Suprapubic skin (tissue), 4 donors: ENCODE measurements around the gene CCDC127. TPM values are rescaled to one million over a fixed set of nuclear protein-coding genes. Genes with fewer than 3 reads are reported as not detected.
A peak's percentile ranks its signal among the peaks of the same experiment; 100 is the strongest.

Experiments used
- DNase-seq, 2 donors: peaks; one replicate each; pipeline ENCODE4 v3.0.0-alpha.2; 2019; ENCODE audit warnings: low spot score in 2 of 2
- H3K27ac ChIP-seq: fragments of 200-600 bp; sonication (generic); one replicate; pipeline ENCODE4 v1.5.1; 2019
- H3K27me3 ChIP-seq: fragments of 200-600 bp; sonication (generic); one replicate; pipeline ENCODE4 v1.5.1; 2019
- H3K36me3 ChIP-seq: fragments of 200-600 bp; sonication (generic); one replicate; pipeline ENCODE4 v1.5.1; 2019
- H3K4me1 ChIP-seq: fragments of 200-600 bp; sonication (generic); one replicate; pipeline ENCODE4 v1.5.1; 2019
- H3K4me3 ChIP-seq: fragments of 200-600 bp; sonication (generic); one replicate; pipeline ENCODE4 v1.5.1; 2019; ENCODE audit warnings: mild to moderate bottlenecking
- H3K9me3 ChIP-seq: fragments of 200-600 bp; sonication (generic); one replicate; pipeline ENCODE4 v1.5.1; 2019
- EP300 ChIP-seq: sonication (generic); formaldehyde crosslinking; IDR thresholded peaks from one replicate; pipeline ENCODE4 v1.6.1; 2017; ENCODE audit warnings: antibody characterized with exemption
- POLR2A ChIP-seq, 2 donors: fragments of 450-650 bp; IDR thresholded peaks; one replicate each; pipeline ENCODE4 v1.6.1; 2017; ENCODE audit warnings: antibody characterized with exemption in 2 of 2, mild to moderate bottlenecking in 2 of 2, moderate library complexity in 2 of 2
- POLR2AphosphoS5 ChIP-seq, 3 donors: sonication (generic); formaldehyde crosslinking; IDR thresholded peaks; one replicate each; pipeline ENCODE4 v1.6.1; 2017; ENCODE audit warnings: antibody characterized with exemption in 3 of 3
- WGBS: methylation state at CpG from one replicate; pipeline ENCODE4 v1.1.5; 2018; 5-methylcytosine and 5-hydroxymethylcytosine counted together
- total RNA-seq, 4 donors: library from RNA; depleted of rRNA; stranded (reverse); fragments of >200 nt; gene quantifications; one replicate each; pipeline ENCODE4 v1.1.0, GENCODE V29; 2016
- TF ChIP-seq, protein P1 (sequence below), 2 donors: fragments of 200-600 bp in 1 of 2; fragments of 450-650 bp in 1 of 2; sonication (generic) in 1 of 2; IDR thresholded peaks; one replicate each; pipeline ENCODE4 v1.5.1; 2016 to 2019; ENCODE audit warnings: antibody characterized with exemption in 2 of 2, mild to moderate bottlenecking in 1 of 2, moderate library complexity in 1 of 2

Gene CCDC127
- total RNA-seq, 4 donors from 2014 or later: 3.1 to 11.7 (median 5.1) TPM

DNA sequence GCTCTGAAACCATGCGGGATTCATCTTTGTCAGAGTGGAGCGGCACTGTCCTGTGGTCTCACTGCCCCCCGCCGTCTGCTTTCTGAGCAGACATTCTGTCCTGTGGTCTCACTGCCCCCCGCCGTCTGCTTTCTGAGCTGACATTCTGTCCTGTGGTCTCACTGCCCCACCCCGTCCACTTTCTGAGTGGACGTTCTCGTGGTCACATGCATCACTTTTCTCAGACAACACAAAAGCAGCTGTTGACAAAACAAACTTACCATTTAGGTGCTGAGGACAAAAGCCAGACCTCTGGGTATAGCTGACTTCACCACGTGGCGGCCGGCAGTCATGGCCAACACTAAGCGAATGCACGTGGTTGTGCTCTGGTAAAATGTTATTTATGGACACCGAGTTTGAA, 23.9 kb downstream of the CCDC127 start:
- H3K27ac ChIP-seq: no peak overlapping the region
- DNase-seq: peak in 1 of 2 donors; percentile 78
- peaks cover 16% of the 10 kb centered on the region for H3K4me1 ChIP-seq
- no peak for TF ChIP-seq POLR2AphosphoS5 (IDR thresholded peaks at IDR 0.05)
- TF ChIP-seq EP300: no peak
- TF ChIP-seq POLR2A (IDR thresholded peaks at IDR 0.05): no peak
- TF ChIP-seq, protein P1, sequence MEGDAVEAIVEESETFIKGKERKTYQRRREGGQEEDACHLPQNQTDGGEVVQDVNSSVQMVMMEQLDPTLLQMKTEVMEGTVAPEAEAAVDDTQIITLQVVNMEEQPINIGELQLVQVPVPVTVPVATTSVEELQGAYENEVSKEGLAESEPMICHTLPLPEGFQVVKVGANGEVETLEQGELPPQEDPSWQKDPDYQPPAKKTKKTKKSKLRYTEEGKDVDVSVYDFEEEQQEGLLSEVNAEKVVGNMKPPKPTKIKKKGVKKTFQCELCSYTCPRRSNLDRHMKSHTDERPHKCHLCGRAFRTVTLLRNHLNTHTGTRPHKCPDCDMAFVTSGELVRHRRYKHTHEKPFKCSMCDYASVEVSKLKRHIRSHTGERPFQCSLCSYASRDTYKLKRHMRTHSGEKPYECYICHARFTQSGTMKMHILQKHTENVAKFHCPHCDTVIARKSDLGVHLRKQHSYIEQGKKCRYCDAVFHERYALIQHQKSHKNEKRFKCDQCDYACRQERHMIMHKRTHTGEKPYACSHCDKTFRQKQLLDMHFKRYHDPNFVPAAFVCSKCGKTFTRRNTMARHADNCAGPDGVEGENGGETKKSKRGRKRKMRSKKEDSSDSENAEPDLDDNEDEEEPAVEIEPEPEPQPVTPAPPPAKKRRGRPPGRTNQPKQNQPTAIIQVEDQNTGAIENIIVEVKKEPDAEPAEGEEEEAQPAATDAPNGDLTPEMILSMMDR (IDR thresholded peaks at IDR 0.05): no peak
- no peak overlapping the region for H3K4me3 ChIP-seq
- no peaks in the 10 kb centered on the region for H3K36me3 ChIP-seq
- no peaks in the 10 kb centered on the region for H3K9me3 ChIP-seq
- H3K27me3 ChIP-seq: peaks cover 23% of the 10 kb centered on the region
- 89% methylated on average over 15 of the region's 15 CpGs for WGBS

DNA sequence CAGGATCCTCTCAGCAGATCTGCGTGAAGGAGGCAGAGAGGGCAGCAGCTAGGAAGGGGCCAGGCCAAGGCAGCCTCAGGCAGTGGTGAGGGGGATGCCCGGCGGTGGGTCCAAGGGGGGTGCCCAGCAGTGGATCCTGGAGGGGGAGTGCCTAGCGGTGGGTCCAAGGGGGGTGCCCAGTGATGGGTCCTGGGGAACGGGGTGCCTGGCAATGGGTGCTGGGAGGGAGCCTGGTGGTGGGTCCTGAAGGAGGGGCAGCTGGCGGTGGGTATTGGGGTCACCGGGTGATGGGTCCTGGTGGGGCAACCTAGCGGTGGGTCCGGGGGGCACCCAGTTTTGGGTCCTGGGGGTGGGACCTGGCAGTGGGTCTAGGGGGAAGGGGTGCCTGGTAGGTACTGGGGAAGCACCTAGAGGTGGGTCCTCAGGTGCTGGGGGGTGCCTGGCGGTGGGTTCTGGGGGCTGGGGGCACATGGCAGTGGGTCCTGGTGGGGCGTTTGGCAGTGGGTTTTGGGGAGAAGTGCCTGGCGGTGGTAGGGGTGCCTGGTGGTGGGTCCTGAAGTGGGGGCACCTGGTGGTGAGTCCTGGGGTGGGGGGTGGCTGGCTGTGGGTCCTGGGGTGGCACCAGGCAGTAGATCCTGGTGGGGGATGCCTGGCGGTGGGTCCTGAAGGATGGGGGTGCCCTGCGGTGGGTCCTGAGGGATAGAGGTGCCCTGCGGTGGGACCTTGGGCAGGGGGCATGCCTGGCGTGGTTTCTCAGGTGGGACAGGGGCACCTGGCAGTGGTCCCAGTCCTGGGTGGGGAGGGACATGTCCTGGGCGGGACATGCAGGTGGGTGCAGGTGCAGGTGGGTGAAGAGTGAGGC, 24.8 kb downstream of the CCDC127 start:
- H3K9me3 ChIP-seq: no peaks in the 10 kb centered on the region

DNA sequence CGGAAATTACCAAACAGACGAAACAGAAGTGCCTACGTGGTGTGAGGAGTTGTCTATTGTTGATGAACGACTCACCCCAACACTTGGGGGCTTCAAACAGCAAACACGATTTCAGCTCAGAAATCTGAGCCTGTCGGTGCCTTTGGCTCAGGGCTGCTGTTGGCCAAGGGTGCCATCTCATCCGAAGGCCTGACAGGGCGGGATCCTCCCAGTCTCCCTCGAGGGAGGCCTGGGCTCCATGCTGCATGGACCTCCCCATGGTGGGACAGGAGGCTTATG, 25.3 kb downstream of the CCDC127 start:
- no peak for TF ChIP-seq EP300
- TF ChIP-seq POLR2A (IDR thresholded peaks at IDR 0.05): no peak
- no peak for TF ChIP-seq POLR2AphosphoS5 (IDR thresholded peaks at IDR 0.05)
- TF ChIP-seq, protein P1 (IDR thresholded peaks at IDR 0.05): no peak
- DNase-seq: no peak
- no peak overlapping the region for H3K4me3 ChIP-seq
- H3K36me3 ChIP-seq: no peaks in the 10 kb centered on the region
- peaks cover 25% of the 10 kb centered on the region for H3K4me1 ChIP-seq
- WGBS: 80% methylated on average over 9 of the region's 9 CpGs
- no peaks in the 10 kb centered on the region for H3K9me3 ChIP-seq
- H3K27ac ChIP-seq: no peak overlapping the region
- peaks cover 23% of the 10 kb centered on the region for H3K27me3 ChIP-seq

More for the DNA sequence above, 24.8 kb downstream of the CCDC127 start:
- H3K4me3 ChIP-seq: no peak overlapping the region
- WGBS: 97% methylated on average over 13 of the region's 17 CpGs
- no peaks in the 10 kb centered on the region for H3K36me3 ChIP-seq
- no peak overlapping the region for H3K27ac ChIP-seq
- peak in 1 of 2 donors; percentile 76 for DNase-seq
- TF ChIP-seq POLR2A (IDR thresholded peaks at IDR 0.05): no peak
- no peak for TF ChIP-seq EP300
- no peak for TF ChIP-seq POLR2AphosphoS5 (IDR thresholded peaks at IDR 0.05)
- TF ChIP-seq, protein P1 (IDR thresholded peaks at IDR 0.05): no peak
- peaks cover 23% of the 10 kb centered on the region for H3K27me3 ChIP-seq
- peaks cover 21% of the 10 kb centered on the region for H3K4me1 ChIP-seq

DNA sequence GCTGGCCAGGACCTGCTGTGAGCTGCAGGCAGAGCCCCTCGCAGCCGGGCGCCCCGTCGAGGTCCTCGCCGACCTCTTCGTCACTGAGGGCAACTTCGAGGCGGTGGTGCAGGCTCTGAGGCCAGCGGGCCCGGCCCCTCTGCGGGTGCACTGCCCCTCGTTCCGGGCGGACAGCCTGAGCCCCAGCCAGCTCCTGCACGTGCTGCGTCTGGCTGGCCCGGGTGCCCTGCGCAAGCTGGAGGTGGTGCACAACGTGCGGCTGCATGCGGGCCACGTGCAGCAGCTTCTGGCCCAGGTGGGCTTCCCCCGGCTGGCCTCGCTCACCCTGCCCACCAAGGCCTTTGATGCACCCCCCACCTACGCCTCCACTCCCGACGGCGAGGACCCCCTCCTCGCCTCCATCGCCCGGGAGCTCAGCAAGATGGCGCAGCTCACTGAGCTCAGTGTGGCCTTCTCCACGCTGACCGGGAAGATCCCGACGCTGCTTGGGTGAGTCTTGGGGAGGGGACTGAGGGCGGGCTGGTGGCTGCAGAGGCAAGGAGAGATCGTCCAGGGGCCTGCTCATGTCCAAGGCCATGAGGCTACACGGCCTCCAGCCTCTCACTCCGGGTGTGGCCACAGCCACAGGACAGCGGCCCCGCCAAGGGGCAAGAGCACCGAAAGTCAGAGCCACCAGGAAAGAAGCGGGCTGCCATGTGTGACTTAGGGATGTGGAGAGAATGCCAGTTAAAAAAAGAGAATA, 25.8 kb downstream of the CCDC127 start:
- no peak overlapping the region for H3K27ac ChIP-seq
- peaks cover 23% of the 10 kb centered on the region for H3K27me3 ChIP-seq
- no peaks in the 10 kb centered on the region for H3K36me3 ChIP-seq
- no peak for TF ChIP-seq POLR2AphosphoS5 (IDR thresholded peaks at IDR 0.05)
- TF ChIP-seq EP300: no peak
- TF ChIP-seq POLR2A (IDR thresholded peaks at IDR 0.05): no peak
- TF ChIP-seq, protein P1 (IDR thresholded peaks at IDR 0.05): no peak
- H3K4me1 ChIP-seq: peaks cover 25% of the 10 kb centered on the region
- H3K4me3 ChIP-seq: no peak overlapping the region
- no peaks in the 10 kb centered on the region for H3K9me3 ChIP-seq
- 96% methylated on average over 13 of the region's 46 CpGs for WGBS
- DNase-seq: peak in 1 of 2 donors; percentile 72
